K562 (cell line): ENCODE data around the gene SCAMP1. TPM values are rescaled to one million over a fixed set of nuclear protein-coding genes. Genes with fewer than 3 reads are reported as not detected.

ENCODE experiments used
- CBX2 ChIP-seq: fragments of 200-600 bp; sonication (generic); IDR thresholded peaks from one replicate; pipeline ENCODE4 v1.6.1; 2012; ENCODE audit warnings: mild to moderate bottlenecking, low read length, inconsistent platforms; ENCODE audit not compliant: insufficient read depth, poor library complexity, severe bottlenecking
- CBX3 ChIP-seq, 2 experiments: IDR thresholded peaks; 1 replicate in 1 of 2; 2 replicates in 1 of 2; pipeline ENCODE4 v1.6.1; 2012; ENCODE audit warnings: inconsistent platforms in 2 of 2, low read length in 2 of 2, borderline replicate concordance in 1 of 2, control low read depth in 1 of 2
- HNRNPUL1 ChIP-seq: fragments of 200-400 bp; formaldehyde crosslinking; IDR thresholded peaks from 2 replicates; pipeline ENCODE4 v1.6.1; 2017; ENCODE audit warnings: low read length
- MCM2 ChIP-seq: fragments of 450-650 bp; IDR thresholded peaks from 2 replicates; pipeline ENCODE4 v1.6.1; 2017; ENCODE audit warnings: low read depth, mild to moderate bottlenecking
- MED1 ChIP-seq: sonication (generic); formaldehyde crosslinking; IDR thresholded peaks from 2 replicates; pipeline ENCODE4 v1.8.1; 2023; ENCODE audit warnings: missing genetic modification reagents, borderline replicate concordance
- RBM15 ChIP-seq: fragments of 200-400 bp; formaldehyde crosslinking; IDR thresholded peaks from 2 replicates; pipeline ENCODE4 v1.6.1; 2018; ENCODE audit warnings: mild to moderate bottlenecking, low read length, moderate library complexity; ENCODE audit not compliant: insufficient read depth
- SMARCE1 ChIP-seq: fragments of 450-650 bp; IDR thresholded peaks from 2 replicates; pipeline ENCODE4 v1.7.1; 2016; ENCODE audit warnings: mild to moderate bottlenecking
- TRIM28 ChIP-seq: fragments of 450-650 bp; IDR thresholded peaks from 2 replicates; pipeline ENCODE4 v1.6.1; 2017
- ZNF146 ChIP-seq: IDR thresholded peaks from one replicate; pipeline ENCODE4 v1.6.1; 2018; ENCODE audit warnings: missing compliant biosample characterization; ENCODE audit not compliant: unreplicated experiment
- ZNF408 ChIP-seq: fragments of 250-450 bp; sonication (Bioruptor Pico); IDR thresholded peaks from 2 replicates; pipeline ENCODE4 v1.4.0; 2020; ENCODE audit warnings: low read depth, mild to moderate bottlenecking, moderate library complexity
- ZNF76 ChIP-seq: fragments of 250-450 bp; sonication (Bioruptor Pico); IDR thresholded peaks from 2 replicates; pipeline ENCODE4 v1.4.0; 2020; ENCODE audit warnings: mild to moderate bottlenecking, moderate library complexity, borderline replicate concordance
- polyA plus RNA-seq, 8 experiments: library from polyadenylated mRNA; depleted of rRNA in 4 of 8; stranded (reverse) in 5 of 8; unstranded in 3 of 8; fragments of >200 nt; fragmentation: Nextera tagmentation in 2 of 8; fragmentation: Illumina TruSeq in 1 of 8; extraction: Ambion mirVana in 2 of 8; extraction: Trizol in 1 of 8; gene quantifications; 2 replicates each; pipeline versions ENCODE4 v1.2.1 to v1.2.3, GENCODE V29; 2011 to 2014; ENCODE audit warnings: inconsistent platforms in 1 of 8, missing spikeins in 1 of 8
- total RNA-seq, 7 experiments: library from RNA; depleted of rRNA in 6 of 7; stranded (reverse); fragments of >200 nt in 6 of 7; fragmentation: Illumina TruSeq in 2 of 7; extraction: Trizol in 2 of 7; gene quantifications; 2 replicates each; pipeline versions ENCODE4 v1.2.1 to v1.2.3, GENCODE V29; 2011 to 2021; ENCODE audit warnings: low replicate concordance in 1 of 7
- TF ChIP-seq, protein P1 (sequence below): fragments of 250-450 bp; sonication (Bioruptor Pico); IDR thresholded peaks from 2 replicates; pipeline ENCODE4 v1.8.0; 2021; ENCODE audit warnings: moderate library complexity, mild to moderate bottlenecking, inconsistent platforms
- TF ChIP-seq, protein P2 (sequence below): fragments of 250-450 bp; sonication (Bioruptor Pico); IDR thresholded peaks from 2 replicates; pipeline ENCODE4 v1.4.0; 2020; ENCODE audit warnings: borderline replicate concordance
- TF ChIP-seq, protein P3 (sequence below): fragments of 200-800 bp; sonication (Bioruptor generic); IDR thresholded peaks from 2 replicates; pipeline ENCODE4 v1.6.1; 2017; ENCODE audit warnings: missing genetic modification characterization, missing compliant biosample characterization

Gene SCAMP1
- total and polyA plus RNA-seq, 9 of the 15 experiments (the other 6 are each of a cell fraction or from before 2014, with no cell fraction given) = 5.4 to 23.9 (median 13.8) TPM

DNA sequence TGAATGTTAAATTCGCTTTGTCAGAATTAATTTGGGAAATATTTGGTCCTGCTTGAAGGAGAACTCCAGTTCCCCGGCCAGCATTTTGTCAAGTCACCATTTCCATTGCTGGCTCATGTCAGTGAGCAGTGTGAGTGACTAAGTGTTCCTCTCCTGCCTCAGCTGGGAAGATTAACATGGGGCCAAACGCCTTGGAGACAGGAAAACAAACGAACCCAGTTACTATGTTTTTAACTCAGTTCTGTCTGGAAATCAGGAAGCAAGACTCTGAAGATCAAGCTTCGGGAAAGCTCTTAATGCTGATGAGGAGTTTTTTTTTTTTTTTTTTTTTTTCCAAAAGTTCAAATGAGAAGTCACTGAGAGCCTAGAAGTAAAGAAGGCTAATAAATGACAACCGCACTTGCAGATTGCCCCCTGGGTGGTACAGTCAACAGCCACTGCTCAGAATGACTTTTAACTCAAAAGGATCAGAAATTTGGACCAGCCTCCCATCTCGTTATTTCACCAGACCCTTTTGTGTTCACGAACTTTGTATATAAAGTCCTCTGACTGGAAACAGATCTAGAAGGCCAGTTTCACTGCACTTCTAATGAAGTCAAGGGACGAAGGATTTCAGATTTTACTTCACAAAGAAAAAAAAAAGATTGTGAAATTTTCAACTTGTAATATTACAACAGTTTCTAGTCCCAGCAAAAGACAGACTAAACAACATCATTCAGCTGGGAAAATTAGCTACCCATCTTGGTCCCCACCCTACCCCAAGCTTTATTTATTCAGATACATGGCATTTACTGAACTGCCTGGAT is 166.8 kb downstream of the SCAMP1 start (continued):
- TF ChIP-seq CBX3 (IDR thresholded peaks at IDR 0.05; ENCODE audit: borderline replicate concordance in 1 of 2, low read length in 2 of 2) (peak in 1 of 2 experiments; percentile 98; a peak in 2 of 3 replicates), HNRNPUL1 (no peak), ZNF408 (CRISPR knock-in tag) (no peak), CBX2 (no peak), ZNF76 (CRISPR knock-in tag) (no peak), MED1 (CRISPR knock-in tag) (no peak), RBM15 (no peak), SMARCE1 (peak; percentile 76; the same call in 1 of the 2 replicates), TRIM28 (peak; percentile 95), ZNF146 (CRISPR knock-in tag) (no peak), MCM2 (no peak)
- TF ChIP-seq, protein P1, sequence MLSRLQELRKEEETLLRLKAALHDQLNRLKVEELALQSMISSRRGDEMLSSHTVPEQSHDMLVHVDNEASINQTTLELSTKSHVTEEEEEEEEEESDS (CRISPR knock-in tag) = no peak
- TF ChIP-seq, protein P2, sequence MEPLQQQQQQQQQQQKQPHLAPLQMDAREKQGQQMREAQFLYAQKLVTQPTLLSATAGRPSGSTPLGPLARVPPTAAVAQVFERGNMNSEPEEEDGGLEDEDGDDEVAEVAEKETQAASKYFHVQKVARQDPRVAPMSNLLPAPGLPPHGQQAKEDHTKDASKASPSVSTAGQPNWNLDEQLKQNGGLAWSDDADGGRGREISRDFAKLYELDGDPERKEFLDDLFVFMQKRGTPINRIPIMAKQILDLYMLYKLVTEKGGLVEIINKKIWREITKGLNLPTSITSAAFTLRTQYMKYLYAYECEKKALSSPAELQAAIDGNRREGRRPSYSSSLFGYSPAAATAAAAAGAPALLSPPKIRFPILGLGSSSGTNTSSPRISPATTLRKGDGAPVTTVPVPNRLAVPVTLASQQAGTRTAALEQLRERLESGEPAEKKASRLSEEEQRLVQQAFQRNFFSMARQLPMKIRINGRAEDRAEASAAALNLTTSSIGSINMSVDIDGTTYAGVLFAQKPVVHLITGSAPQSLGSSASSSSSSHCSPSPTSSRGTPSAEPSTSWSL (CRISPR knock-in tag) = no peak
- TF ChIP-seq, protein P3, sequence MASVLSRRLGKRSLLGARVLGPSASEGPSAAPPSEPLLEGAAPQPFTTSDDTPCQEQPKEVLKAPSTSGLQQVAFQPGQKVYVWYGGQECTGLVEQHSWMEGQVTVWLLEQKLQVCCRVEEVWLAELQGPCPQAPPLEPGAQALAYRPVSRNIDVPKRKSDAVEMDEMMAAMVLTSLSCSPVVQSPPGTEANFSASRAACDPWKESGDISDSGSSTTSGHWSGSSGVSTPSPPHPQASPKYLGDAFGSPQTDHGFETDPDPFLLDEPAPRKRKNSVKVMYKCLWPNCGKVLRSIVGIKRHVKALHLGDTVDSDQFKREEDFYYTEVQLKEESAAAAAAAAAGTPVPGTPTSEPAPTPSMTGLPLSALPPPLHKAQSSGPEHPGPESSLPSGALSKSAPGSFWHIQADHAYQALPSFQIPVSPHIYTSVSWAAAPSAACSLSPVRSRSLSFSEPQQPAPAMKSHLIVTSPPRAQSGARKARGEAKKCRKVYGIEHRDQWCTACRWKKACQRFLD = no peak
